GM19035 (cell line): ENCODE measurements around the gene SPEG.

Experiments used
- ATAC-seq: cut with Tn5 transposase; IDR thresholded peaks from one replicate; pipeline ENCODE4 v1.9.1; 2021; ENCODE audit not compliant: unreplicated experiment

The SPEG gene

GRCh38 chr2:219442256-219443015 lies 7.8 kb downstream of the SPEG start:
- ATAC-seq = no peak

- no peak for ATAC-seq
These were observed 8.5 kb downstream of the SPEG start for GRCh38 chr2:219443016-219443696.

GRCh38 chr2:219443697-219444023 lies 9.0 kb downstream of the SPEG start:
- ATAC-seq = no peak

- no peak for ATAC-seq
These were observed 10.0 kb downstream of the SPEG start for GRCh38 chr2:219444566-219445091.

- no peak for ATAC-seq
These were observed 10.6 kb downstream of the SPEG start for GRCh38 chr2:219445220-219445640.

GRCh38 chr2:219446101-219446504 lies 11.5 kb downstream of the SPEG start:
- no peak for ATAC-seq

- no peak for ATAC-seq
These were observed 12.0 kb downstream of the SPEG start for GRCh38 chr2:219446689-219447088.

- no peak for ATAC-seq
These were observed 12.8 kb downstream of the SPEG start for GRCh38 chr2:219447242-219448098.

GRCh38 chr2:219448099-219448775 lies 13.6 kb downstream of the SPEG start:
- no peak for ATAC-seq

- ATAC-seq = no peak
These were observed 14.2 kb downstream of the SPEG start for GRCh38 chr2:219448776-219449341.

GRCh38 chr2:219449609-219450008 lies 15.0 kb downstream of the SPEG start:
- ATAC-seq = no peak

GRCh38 chr2:219451661-219452360 lies 17.2 kb downstream of the SPEG start:
- no peak for ATAC-seq

GRCh38 chr2:219452361-219453317 lies 18.0 kb downstream of the SPEG start:
- no peak for ATAC-seq

- ATAC-seq = no peak
These were observed 19.3 kb downstream of the SPEG start for GRCh38 chr2:219453671-219454590.

- no peak for ATAC-seq
These were observed 20.9 kb downstream of the SPEG start for GRCh38 chr2:219455581-219455980.

- no peak for ATAC-seq
These were observed 23.2 kb downstream of the SPEG start for GRCh38 chr2:219457784-219458369.

GRCh38 chr2:219458996-219459395 lies 24.4 kb downstream of the SPEG start:
- no peak for ATAC-seq
